Thyroid gland (tissue), 4 donors: Measurements from ENCODE around the gene OXA1L.

Source experiments
- POLR2A ChIP-seq, 2 donors: fragments of 450-650 bp; IDR thresholded peaks; one replicate each; pipeline ENCODE4 v1.6.1; 2017; ENCODE audit warnings: antibody characterized with exemption in 2 of 2, mild to moderate bottlenecking in 2 of 2, moderate library complexity in 1 of 2
- TF ChIP-seq, protein P1 (sequence below), 6 experiments: fragments of 200-600 bp in 3 of 6; fragments of 450-650 bp in 3 of 6; sonication (generic) in 3 of 6; IDR thresholded peaks; one replicate each; pipeline ENCODE4 v1.5.1; 2016 to 2019; ENCODE audit warnings: antibody characterized with exemption in 6 of 6, mild to moderate bottlenecking in 2 of 6, inconsistent platforms in 1 of 6, moderate library complexity in 1 of 6

DNA sequence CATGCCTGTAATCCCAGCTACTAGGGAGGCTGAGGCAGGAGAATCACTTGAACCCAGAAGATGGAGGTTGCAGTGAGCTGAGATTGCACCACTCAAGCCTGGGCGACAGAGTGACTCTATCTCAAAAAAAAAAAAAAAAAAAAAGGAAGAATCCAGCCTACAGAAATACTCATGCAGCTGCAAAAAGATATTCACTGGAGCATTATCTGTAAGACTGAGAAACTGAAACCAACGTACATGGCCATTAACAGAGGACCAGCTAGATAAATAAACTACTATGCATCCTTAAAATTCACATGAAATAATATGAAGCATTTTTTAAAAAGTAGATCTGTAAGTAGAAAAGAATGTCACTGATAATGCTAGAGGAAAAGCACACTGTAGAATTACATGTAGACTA lies 45.2 kb downstream of the OXA1L start:
- TF ChIP-seq, protein P1, sequence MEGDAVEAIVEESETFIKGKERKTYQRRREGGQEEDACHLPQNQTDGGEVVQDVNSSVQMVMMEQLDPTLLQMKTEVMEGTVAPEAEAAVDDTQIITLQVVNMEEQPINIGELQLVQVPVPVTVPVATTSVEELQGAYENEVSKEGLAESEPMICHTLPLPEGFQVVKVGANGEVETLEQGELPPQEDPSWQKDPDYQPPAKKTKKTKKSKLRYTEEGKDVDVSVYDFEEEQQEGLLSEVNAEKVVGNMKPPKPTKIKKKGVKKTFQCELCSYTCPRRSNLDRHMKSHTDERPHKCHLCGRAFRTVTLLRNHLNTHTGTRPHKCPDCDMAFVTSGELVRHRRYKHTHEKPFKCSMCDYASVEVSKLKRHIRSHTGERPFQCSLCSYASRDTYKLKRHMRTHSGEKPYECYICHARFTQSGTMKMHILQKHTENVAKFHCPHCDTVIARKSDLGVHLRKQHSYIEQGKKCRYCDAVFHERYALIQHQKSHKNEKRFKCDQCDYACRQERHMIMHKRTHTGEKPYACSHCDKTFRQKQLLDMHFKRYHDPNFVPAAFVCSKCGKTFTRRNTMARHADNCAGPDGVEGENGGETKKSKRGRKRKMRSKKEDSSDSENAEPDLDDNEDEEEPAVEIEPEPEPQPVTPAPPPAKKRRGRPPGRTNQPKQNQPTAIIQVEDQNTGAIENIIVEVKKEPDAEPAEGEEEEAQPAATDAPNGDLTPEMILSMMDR (IDR thresholded peaks at IDR 0.05) = no peak
- no peak for TF ChIP-seq POLR2A (IDR thresholded peaks at IDR 0.05)
